Nucleus accumbens (tissue), 56 donors: Measurements from ENCODE around the gene RALGAPA1.
"Not testable (repeated sequence)": the region's sequence is repeated elsewhere in the genome, so short reads cannot be mapped to it uniquely, and the experiment has no call there.

Experiments
- DNase-seq, 56 donors: peaks; one replicate each; lab custom pipeline; 2025; lab: John Stamatoyannopoulos, UW

The RALGAPA1 gene

GRCh38 chr14:35704793-35705493 is 104.2 kb downstream of the RALGAPA1 start:
- no peak for DNase-seq

- DNase-seq = no peak
These were observed 107.6 kb downstream of the RALGAPA1 start for GRCh38 chr14:35701531-35701930.

GRCh38 chr14:35699791-35700444 is 109.2 kb downstream of the RALGAPA1 start:
- DNase-seq = no peak

DNA sequence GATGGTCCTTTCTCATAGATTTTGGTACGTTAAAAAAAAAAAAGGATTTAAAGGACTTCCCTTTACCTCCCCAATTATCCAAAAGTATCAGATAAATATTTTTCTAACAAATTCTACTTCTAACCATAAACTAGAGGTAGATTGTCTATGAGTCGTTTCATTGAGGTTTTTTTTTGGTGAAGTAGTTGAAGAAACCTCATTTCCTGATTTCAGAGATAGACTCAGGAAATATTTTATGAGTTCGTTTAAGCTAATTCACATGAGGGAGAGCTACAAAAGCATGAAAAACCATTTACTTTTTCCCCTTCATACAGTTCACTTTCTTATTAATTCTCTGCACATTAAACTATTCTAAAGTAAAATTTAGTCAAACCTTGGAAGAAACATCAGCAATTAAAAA is 112.5 kb downstream of the RALGAPA1 start:
- DNase-seq = no peak

DNA sequence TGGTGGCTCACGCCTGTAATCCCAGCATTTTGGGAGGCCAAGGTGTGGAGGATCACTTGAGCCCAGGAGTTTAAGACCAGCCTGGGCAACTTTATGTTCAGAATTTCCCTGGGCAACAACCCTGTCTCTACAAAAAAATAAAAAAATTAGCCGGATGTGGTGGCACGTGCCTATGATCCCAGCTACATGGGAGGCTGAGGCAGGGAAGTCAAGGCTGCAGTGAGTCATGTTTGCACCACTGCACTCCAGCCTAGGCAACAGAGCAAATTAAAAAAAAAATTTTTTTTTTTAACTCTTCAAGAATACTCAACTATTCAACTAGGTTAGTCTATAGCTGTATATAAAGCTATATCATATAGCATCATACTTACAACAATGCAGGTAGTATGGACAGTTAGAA is 113.0 kb downstream of the RALGAPA1 start:
- DNase-seq = no peak

- DNase-seq = no peak
These were observed 113.4 kb downstream of the RALGAPA1 start for GRCh38 chr14:35695647-35696046.

GRCh38 chr14:35695072-35695471 is 114.0 kb downstream of the RALGAPA1 start:
- DNase-seq = no peak

GRCh38 chr14:35689000-35689460 is 120.1 kb downstream of the RALGAPA1 start:
- no peak for DNase-seq

- no peak for DNase-seq
These were observed 120.8 kb downstream of the RALGAPA1 start for GRCh38 chr14:35688126-35688826.

GRCh38 chr14:35687335-35687939 is 121.7 kb downstream of the RALGAPA1 start:
- DNase-seq = peak in 10 of 56 donors; percentile 1 to 43 (median 4)

DNA sequence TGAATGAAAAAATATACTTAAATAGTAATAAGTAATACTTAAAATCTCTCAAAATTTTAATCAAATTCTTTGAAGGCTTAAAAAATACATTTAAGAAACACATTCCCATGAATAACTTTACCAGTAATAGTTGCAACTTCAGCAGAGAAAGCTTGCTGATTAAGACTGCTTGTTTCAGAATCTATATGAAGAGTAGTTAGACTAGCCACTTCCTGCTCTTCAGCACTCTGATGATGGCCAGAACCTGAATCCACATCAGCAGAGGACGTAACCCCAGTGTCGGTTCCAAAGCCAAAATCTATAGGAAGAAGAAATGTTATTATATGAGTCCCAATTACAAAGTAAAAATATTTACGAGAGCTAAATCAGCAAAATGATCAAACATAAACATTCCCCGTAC is 125.4 kb downstream of the RALGAPA1 start:
- not testable (repeated sequence) for DNase-seq

DNA sequence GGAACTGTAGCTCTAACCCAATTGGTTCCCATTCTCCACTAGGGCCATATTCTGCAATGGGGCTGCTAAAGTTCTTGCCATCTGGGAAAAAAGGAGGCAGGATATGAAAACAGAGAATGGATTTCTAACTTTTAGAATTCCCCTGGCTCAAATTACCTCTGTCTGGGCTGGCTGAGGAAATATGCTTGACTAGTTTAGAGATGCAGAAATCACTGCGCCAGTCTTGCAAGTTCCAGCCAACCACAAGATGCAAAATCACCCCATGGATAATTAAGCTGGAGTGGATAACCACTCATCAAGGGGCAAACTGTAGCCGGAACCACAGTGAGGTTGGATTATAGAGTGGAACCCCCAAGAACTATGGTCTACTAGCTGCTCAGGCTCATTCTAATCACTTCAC is 126.3 kb downstream of the RALGAPA1 start:
- DNase-seq = no peak

DNA sequence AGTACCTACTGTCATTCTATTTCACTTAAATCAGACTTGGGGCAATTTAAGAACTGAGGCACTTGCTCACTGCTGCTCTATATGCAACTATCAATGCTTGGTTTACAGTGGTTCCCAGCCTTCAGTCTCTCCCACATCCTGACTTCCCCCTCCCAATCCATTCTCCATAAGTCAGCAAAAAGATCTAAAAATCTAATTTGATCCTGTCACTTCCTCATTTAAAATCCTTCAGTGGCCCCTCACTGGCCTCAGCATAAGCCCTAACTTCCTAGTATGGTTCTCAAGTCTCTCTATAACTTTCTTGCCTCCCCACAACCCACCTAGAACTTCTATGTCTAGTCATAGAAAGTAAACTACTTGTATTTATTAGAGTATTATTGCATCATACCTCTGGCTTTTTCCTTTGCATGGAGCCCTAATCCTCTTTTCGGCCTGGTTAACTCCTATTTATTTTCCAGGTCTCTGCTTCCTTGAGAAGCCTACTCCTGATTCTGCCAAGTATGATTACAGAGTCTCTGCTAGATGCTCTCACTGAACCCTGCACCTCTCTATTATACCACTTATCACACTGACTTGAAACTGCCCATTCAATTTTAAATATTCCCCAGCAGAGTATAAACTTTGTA is 130.6 kb downstream of the RALGAPA1 start:
- DNase-seq = no peak

GRCh38 chr14:35669782-35670181 is 139.3 kb downstream of the RALGAPA1 start:
- DNase-seq = no peak

GRCh38 chr14:35666429-35667043 is 142.6 kb downstream of the RALGAPA1 start:
- no peak for DNase-seq

DNA sequence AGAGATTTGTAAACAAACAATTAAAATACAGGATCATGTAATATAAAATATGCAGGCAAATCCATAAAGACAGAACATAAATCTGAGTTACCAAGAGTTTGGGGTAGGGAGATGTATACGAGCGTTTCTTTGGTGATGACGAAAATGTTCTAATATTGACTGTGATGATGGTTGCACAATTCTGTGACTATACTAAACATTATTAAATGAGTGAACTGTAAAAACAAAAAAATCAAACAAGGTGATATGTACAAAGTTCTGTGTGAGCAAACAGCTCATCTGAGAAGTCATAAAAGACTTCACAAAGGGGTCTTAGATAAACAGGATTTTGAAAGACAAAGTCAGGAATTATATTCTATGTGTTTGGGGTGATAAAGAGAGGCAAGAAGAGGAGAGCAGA is 147.2 kb downstream of the RALGAPA1 start:
- DNase-seq = no peak

GRCh38 chr14:35653045-35653444 is 156.1 kb downstream of the RALGAPA1 start:
- DNase-seq = no peak

- DNase-seq = no peak
These were observed 165.6 kb downstream of the RALGAPA1 start for GRCh38 chr14:35643513-35643912.

- DNase-seq = no peak
These were observed 171.2 kb downstream of the RALGAPA1 start for GRCh38 chr14:35637851-35638250.

- DNase-seq = no peak
These were observed 171.8 kb downstream of the RALGAPA1 start for GRCh38 chr14:35637269-35637668.
